A549 (cell line): ENCODE data around the gene SORT1. TPM values are rescaled to one million over a fixed set of nuclear protein-coding genes. Genes with fewer than 3 reads are reported as not detected.

Experiments
- ATAC-seq, 2 experiments: fragments of 200-7000 bp in 1 of 2; fragments of >200 bp in 1 of 2; cut with Nextera tagmentation in 1 of 2; cut with Tn5 transposase in 1 of 2; 3 replicates each; pipeline versions ENCODE4 v1.8.0 to v1.9.1; 2018 to 2020; ENCODE audit warnings: mild to moderate bottlenecking in 1 of 2, moderate library complexity in 1 of 2
- CTCF ChIA-PET: fragments of 300-600 bp; sonication (Branson Sonifier 250); formaldehyde crosslinking; extraction: SDS; loops from one replicate; lab custom pipeline; 2021; ENCODE audit warnings: antibody characterized with exemption, inconsistent platforms; lab: Yijun Ruan, JAX
- POLR2A ChIA-PET: fragments of 350-600 bp; formaldehyde crosslinking; extraction: SDS; loops from one replicate; lab custom pipeline; 2021; ENCODE audit warnings: antibody characterized with exemption, inconsistent platforms; lab: Yijun Ruan, JAX
- DNase-seq, 2 experiments: peaks; one replicate each; pipeline versions ENCODE4 v3.0.0 to v3.0.0-alpha.2; 2011 to 2016; ENCODE audit warnings: low read depth in 1 of 2, low spot score in 1 of 2
- FAIRE-seq: peaks from 2 replicates; lab custom pipeline; 2011; peaks lifted over from hg19 to GRCh38; lab: Jason Lieb, UNC
- H3K27ac ChIP-seq, 2 experiments: fragments of >200 bp; sonication (Bioruptor Twin); formaldehyde crosslinking; 3 replicates each; pipeline ENCODE4 v1.5.1; 2016 to 2017
- H3K4me1 ChIP-seq: fragments of >200 bp; sonication (Bioruptor Twin); formaldehyde crosslinking; 3 replicates; pipeline ENCODE4 v1.6.1; 2016
- H3K4me2 ChIP-seq: fragments of >200 bp; sonication (Bioruptor Twin); formaldehyde crosslinking; 3 replicates; pipeline ENCODE4 v1.6.1; 2016
- H3K4me3 ChIP-seq: fragments of >200 bp; sonication (Bioruptor Twin); formaldehyde crosslinking; 3 replicates; pipeline ENCODE4 v1.5.1; 2016
- H3K9me3 ChIP-seq: fragments of >200 bp; sonication (Bioruptor Twin); formaldehyde crosslinking; 3 replicates; pipeline ENCODE4 v1.6.1; 2016
- BCL3 ChIP-seq: fragments of >200 bp; sonication (Bioruptor Twin); formaldehyde crosslinking; IDR thresholded peaks from 3 replicates; pipeline ENCODE4 v1.6.1; 2016
- BHLHE40 ChIP-seq: IDR thresholded peaks from 2 replicates; pipeline ENCODE4 v1.6.1; 2012; ENCODE audit warnings: low read depth, low read length, inconsistent platforms
- CBX8 ChIP-seq: fragments of 200-600 bp; sonication (generic); IDR thresholded peaks from 2 replicates; pipeline ENCODE4 v1.6.1; 2016
- CEBPB ChIP-seq, 2 experiments: fragments of >200 bp in 1 of 2; sonication (Bioruptor Twin) in 1 of 2; formaldehyde crosslinking in 1 of 2; IDR thresholded peaks; 2 replicates each; pipeline ENCODE4 v1.6.1; 2012 to 2016
- CHD2 ChIP-seq: fragments of 150-350 bp; IDR thresholded peaks from 2 replicates; pipeline ENCODE4 v1.6.1; 2014; ENCODE audit warnings: low read length; ENCODE audit not compliant: partially characterized antibody
- EHF ChIP-seq: fragments of 250-450 bp; sonication (Bioruptor Pico); IDR thresholded peaks from 2 replicates; pipeline ENCODE4 v1.5.0; 2020; ENCODE audit warnings: mild to moderate bottlenecking
- EHMT2 ChIP-seq: fragments of 200-600 bp; sonication (generic); IDR thresholded peaks from 2 replicates; pipeline ENCODE4 v1.6.1; 2016; ENCODE audit warnings: antibody characterized with exemption, low read depth, mild to moderate bottlenecking, moderate library complexity
- EP300 ChIP-seq, 2 experiments: fragments of >200 bp; sonication (Bioruptor Twin); formaldehyde crosslinking; IDR thresholded peaks; 2 replicates in 1 of 2; 3 replicates in 1 of 2; pipeline ENCODE4 v1.6.1; 2016 to 2017
- ESRRA ChIP-seq: fragments of 150-350 bp; IDR thresholded peaks from 2 replicates; pipeline ENCODE4 v1.6.1; 2014; ENCODE audit warnings: mild to moderate bottlenecking, low read length, borderline replicate concordance
- FOSL2 ChIP-seq, 2 experiments: fragments of 450-650 bp in 1 of 2; fragments of >200 bp in 1 of 2; sonication (Bioruptor Twin) in 1 of 2; formaldehyde crosslinking; IDR thresholded peaks; 2 replicates each; pipeline versions ENCODE4 v1.5.0 to v1.6.1; 2016 to 2020; ENCODE audit warnings: mild to moderate bottlenecking in 1 of 2, moderate library complexity in 1 of 2
- FOXS1 ChIP-seq: fragments of 250-450 bp; sonication (Bioruptor Pico); IDR thresholded peaks from 2 replicates; pipeline ENCODE4 v1.5.0; 2020; ENCODE audit warnings: mild to moderate bottlenecking, moderate library complexity
- GATA3 ChIP-seq: IDR thresholded peaks from 2 replicates; pipeline ENCODE4 v1.6.1; 2012; ENCODE audit warnings: borderline replicate concordance
- HEYL ChIP-seq: fragments of 250-450 bp; sonication (Bioruptor Pico); IDR thresholded peaks from 2 replicates; pipeline ENCODE4 v1.8.0; 2021; ENCODE audit warnings: mild to moderate bottlenecking, moderate library complexity
- HMGXB4 ChIP-seq: fragments of 250-450 bp; sonication (Bioruptor Pico); IDR thresholded peaks from 2 replicates; pipeline ENCODE4 v1.5.0; 2021; ENCODE audit warnings: mild to moderate bottlenecking, moderate library complexity, borderline replicate concordance
- MAZ ChIP-seq: fragments of 150-350 bp; IDR thresholded peaks from 2 replicates; pipeline ENCODE4 v1.6.1; 2014; ENCODE audit warnings: antibody characterized with exemption, low read depth, low read length, borderline replicate concordance
- MYC ChIP-seq: IDR thresholded peaks from 2 replicates; pipeline ENCODE4 v1.6.1; 2012; ENCODE audit warnings: mild to moderate bottlenecking, inconsistent platforms, low read length, improper control_type of control experiment, borderline replicate concordance
- NFE2L2 ChIP-seq: fragments of 150-350 bp; conservative IDR thresholded peaks from 2 replicates; pipeline ENCODE4 v1.6.1; 2014; ENCODE audit warnings: low read length
- NPAS2 ChIP-seq: fragments of 250-450 bp; sonication (Bioruptor Pico); IDR thresholded peaks from 2 replicates; pipeline ENCODE4 v1.8.0; 2022; ENCODE audit warnings: mild to moderate bottlenecking, moderate library complexity, borderline replicate concordance
- NR3C1 ChIP-seq: fragments of >200 bp; sonication (Bioruptor Twin); formaldehyde crosslinking; IDR thresholded peaks from 3 replicates; pipeline ENCODE4 v1.6.1; 2017
- POLR2A ChIP-seq: IDR thresholded peaks from 2 replicates; pipeline ENCODE4 v1.6.1; 2012; ENCODE audit warnings: mild to moderate bottlenecking, low read length
- RARB ChIP-seq: fragments of 250-450 bp; sonication (Bioruptor Pico); IDR thresholded peaks from 2 replicates; pipeline ENCODE4 v1.8.0; 2021; ENCODE audit warnings: mild to moderate bottlenecking, moderate library complexity
- RFX5 ChIP-seq: fragments of 450-650 bp; IDR thresholded peaks from 2 replicates; pipeline ENCODE4 v1.7.1; 2014; ENCODE audit warnings: antibody characterized with exemption, mild to moderate bottlenecking, moderate library complexity
- SREBF2 ChIP-seq: fragments of 450-650 bp; IDR thresholded peaks from 2 replicates; pipeline ENCODE4 v1.6.1; 2014; ENCODE audit warnings: mild to moderate bottlenecking, moderate library complexity
- USF2 ChIP-seq: fragments of 450-650 bp; IDR thresholded peaks from 2 replicates; pipeline ENCODE4 v1.6.1; 2014; ENCODE audit warnings: antibody characterized with exemption
- ZFP36 ChIP-seq: fragments of 450-650 bp; IDR thresholded peaks from 2 replicates; pipeline ENCODE4 v1.6.1; 2014; ENCODE audit warnings: borderline replicate concordance; ENCODE audit not compliant: partially characterized antibody
- ZNF302 ChIP-seq: fragments of 250-450 bp; sonication (Bioruptor Pico); IDR thresholded peaks from 2 replicates; pipeline ENCODE4 v1.9.0; 2021; ENCODE audit warnings: inconsistent platforms, mild to moderate bottlenecking, moderate library complexity
- WGBS: methylation state at CpG from one replicate; pipeline ENCODE4 v1.1.6; 2017; ENCODE audit errors: missing lambda C conversion rate; 5-methylcytosine and 5-hydroxymethylcytosine counted together
- polyA plus RNA-seq, 4 experiments: library from polyadenylated mRNA; depleted of rRNA in 3 of 4; stranded (reverse); fragments of >200 nt; fragmentation: RNase III in 1 of 4; extraction: RNeasy Plus Mini Kit Qiagen cat#74134 plus additional on column Dnase treatment in 1 of 4; gene quantifications; 2 replicates in 3 of 4; 3 replicates in 1 of 4; pipeline ENCODE4 v1.2.3, GENCODE V29; 2011 to 2017
- TF ChIP-seq, protein P1 (sequence below): fragments of >200 bp; sonication (Bioruptor Twin); formaldehyde crosslinking; IDR thresholded peaks from 2 replicates; pipeline ENCODE4 v1.6.1; 2016

The SORT1 gene
- polyA plus RNA-seq, 2 of the 4 experiments (the other 2 are of a cell fraction): 6.0 to 14.7 TPM

DNA sequence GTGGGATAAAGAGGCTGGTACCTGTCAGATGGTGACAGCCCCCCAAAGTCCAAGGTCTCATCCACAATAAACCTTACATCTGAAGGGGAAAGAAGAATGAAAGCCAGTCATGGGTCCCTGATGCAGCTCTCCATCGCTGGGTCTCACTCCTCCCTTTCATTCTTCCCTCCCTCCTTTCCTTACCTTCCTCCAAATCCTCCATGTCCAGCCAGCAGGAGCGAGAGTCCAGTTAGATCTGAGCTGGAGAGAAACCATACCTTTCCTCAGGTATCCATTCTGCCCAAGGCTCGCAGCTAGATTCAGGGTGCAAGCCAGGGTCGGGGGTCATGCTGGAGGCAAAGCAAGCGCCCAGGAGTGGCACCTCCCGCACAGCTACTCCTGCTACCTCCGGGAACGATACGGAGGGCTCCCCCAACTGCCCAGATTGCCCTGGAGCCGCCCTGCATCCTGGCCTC lies 115.2 kb downstream of the SORT1 start:
- Histone ChIP-seq H3K4me1 (peaks cover 18% of the 10 kb centered on the region), H3K27ac (peak overlapping the region; percentile 85 to 98), H3K4me2 (peak overlapping the region; percentile 73), H3K9me3 (no peaks in the 10 kb centered on the region), H3K4me3 (peak overlapping the region; percentile 86)
- POLR2A ChIA-PET: interaction anchor here (1.0 to 1.6 kb wide), 5 partner anchors 9 to 399 kb away, joined by 3 to 8 read pairs (median 3); partner anchors contain the start of gene SORT1
- no peak for FAIRE-seq
- TF ChIP-seq POLR2A: no peak
- TF ChIP-seq EHF (CRISPR knock-in tag): no peak
- no peak for TF ChIP-seq NR3C1
- TF ChIP-seq ESRRA: no peak
- no peak for TF ChIP-seq BCL3
- TF ChIP-seq, protein P1, sequence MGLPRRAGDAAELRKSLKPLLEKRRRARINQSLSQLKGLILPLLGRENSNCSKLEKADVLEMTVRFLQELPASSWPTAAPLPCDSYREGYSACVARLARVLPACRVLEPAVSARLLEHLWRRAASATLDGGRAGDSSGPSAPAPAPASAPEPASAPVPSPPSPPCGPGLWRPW: no peak
- TF ChIP-seq MAZ: no peak
- TF ChIP-seq BHLHE40: no peak
- no peak for TF ChIP-seq CEBPB (IDR thresholded peaks at IDR 0.05)
- no peak for TF ChIP-seq HMGXB4 (CRISPR knock-in tag)
- no peak for TF ChIP-seq GATA3
- CTCF ChIA-PET: interaction anchor here (1.0 to 2.3 kb wide), 4 partner anchors 15 to 116 kb away, joined by 3 to 18 read pairs (median 6); partner anchors contain the start of gene SORT1
- 8% methylated on average over 5 of the region's 10 CpGs for WGBS
- peak in 1 of 2 experiments; percentile 77; a peak in 4 of 6 replicates for ATAC-seq
- DNase-seq: peak in 1 of 2 experiments; percentile 19

DNA sequence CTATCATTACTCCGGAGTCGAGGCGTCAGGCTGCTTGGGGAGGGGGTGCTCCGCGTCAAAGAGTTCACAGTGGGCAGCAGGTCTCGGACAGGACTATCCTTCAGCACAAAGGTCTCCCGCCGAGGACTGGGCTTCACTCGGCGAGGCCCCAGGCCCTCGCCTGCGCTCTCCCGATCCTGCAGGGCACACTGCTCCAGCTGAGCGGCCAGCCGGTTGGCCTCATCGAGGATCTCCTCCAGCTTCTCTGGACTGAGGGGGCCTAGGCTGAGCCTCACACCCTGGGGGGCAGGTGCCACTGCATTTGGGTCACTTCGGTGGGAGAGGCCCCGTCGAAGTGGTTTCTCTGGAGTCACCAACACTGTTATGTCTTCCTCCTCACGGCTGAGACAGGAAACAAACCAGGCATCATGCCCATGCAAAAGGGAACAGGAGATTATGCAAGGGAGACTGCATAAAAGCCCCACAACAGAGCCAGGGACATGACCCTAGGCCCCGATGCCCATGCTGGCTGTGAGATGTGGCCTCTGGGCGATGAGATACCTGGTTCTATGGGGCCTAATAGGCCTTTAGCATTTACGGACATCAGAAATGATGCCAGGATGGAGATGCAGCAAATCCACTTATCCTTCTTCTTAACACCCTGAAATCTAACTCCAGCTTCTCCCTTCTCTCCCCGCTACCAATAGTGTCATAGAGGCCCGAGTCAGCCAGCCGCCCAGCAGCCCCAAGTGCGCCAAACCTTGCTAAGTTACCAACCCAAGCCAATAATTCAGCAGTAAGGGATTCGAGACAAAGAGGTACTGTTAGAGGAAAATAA lies 115.8 kb downstream of the SORT1 start:
- FAIRE-seq: no peak
- no peak for ATAC-seq
- peak overlapping the region; percentile 73 for H3K4me2 ChIP-seq
- peaks cover 24% of the 10 kb centered on the region for H3K4me1 ChIP-seq
- H3K9me3 ChIP-seq: no peaks in the 10 kb centered on the region
- H3K4me3 ChIP-seq: peak overlapping the region; percentile 86
- 82% methylated on average over 20 of the region's 28 CpGs for WGBS
- POLR2A ChIA-PET: interaction anchor here (1.4 kb wide), 1 partner anchor 8 kb away, joined by 3 read pairs; no protein-coding TSS in a partner anchor
- TF ChIP-seq FOXS1: no peak
- TF ChIP-seq USF2: no peak
- TF ChIP-seq NPAS2 (CRISPR knock-in tag): no peak
- no peak for TF ChIP-seq CHD2
- TF ChIP-seq EHMT2: no peak
- TF ChIP-seq CBX8: no peak
- TF ChIP-seq NFE2L2: no peak
- no peak for TF ChIP-seq HEYL (CRISPR knock-in tag)
- TF ChIP-seq ZNF302: no peak
- TF ChIP-seq SREBF2: no peak
- no peak for TF ChIP-seq EP300 (IDR thresholded peaks at IDR 0.05)
- no peak for TF ChIP-seq ZFP36
- TF ChIP-seq, protein P1: no peak
- TF ChIP-seq RARB (CRISPR knock-in tag): no peak
- no peak for TF ChIP-seq MYC
- no peak for TF ChIP-seq FOSL2 (IDR thresholded peaks at IDR 0.05)
- TF ChIP-seq FOSL2 (CRISPR knock-in tag; IDR thresholded peaks at IDR 0.05): no peak
- no peak for TF ChIP-seq GATA3
- TF ChIP-seq RFX5: no peak
- CTCF ChIA-PET: interaction anchor here (1.0 to 2.3 kb wide), 4 partner anchors 15 to 116 kb away, joined by 3 to 18 read pairs (median 5); partner anchors contain the start of gene SORT1
- H3K27ac ChIP-seq: peak overlapping the region; percentile 85 to 98
- no peak for DNase-seq
